HEK293 (cell line): ENCODE measurements around the gene MEF2C.

Experiments used
- CTCF ChIA-PET: fragments of 350-600 bp; formaldehyde crosslinking; extraction: SDS; loops from one replicate; lab custom pipeline; 2021; ENCODE audit warnings: antibody characterized with exemption; lab: Yijun Ruan, JAX
- POLR2A ChIA-PET: fragments of 300-600 bp; formaldehyde crosslinking; extraction: SDS; loops from one replicate; lab custom pipeline; 2020; ENCODE audit warnings: antibody characterized with exemption, inconsistent platforms; lab: Yijun Ruan, JAX
- H3K27ac ChIP-seq: fragments of 200-500 bp; sonication (Bioruptor generic); 2 replicates; pipeline ENCODE4 v1.5.1; 2014; ENCODE audit warnings: low read depth, low read length, control low read depth, inconsistent platforms; ENCODE audit errors: extremely low read depth
- H3K36me3 ChIP-seq, 2 experiments: fragments of 200-500 bp in 1 of 2; sonication (Bioruptor generic) in 1 of 2; 1 replicate in 1 of 2; 2 replicates in 1 of 2; pipeline ENCODE4 v1.5.1; 2014 to 2017; ENCODE audit warnings: inconsistent platforms in 2 of 2, low read length in 2 of 2; ENCODE audit not compliant: control insufficient read depth in 2 of 2, insufficient read depth in 1 of 2
- H3K4me1 ChIP-seq: fragments of 200-500 bp; sonication (Bioruptor generic); 2 replicates; pipeline ENCODE4 v1.5.1; 2014; ENCODE audit warnings: mild to moderate bottlenecking, low read length, inconsistent platforms; ENCODE audit not compliant: control insufficient read depth, insufficient read depth
- H3K4me3 ChIP-seq: 2 replicates; pipeline ENCODE4 v1.5.1; 2011; ENCODE audit warnings: low read depth, mild to moderate bottlenecking, control low read depth, low read length, moderate library complexity
- H3K9me3 ChIP-seq: fragments of 200-500 bp; sonication (Bioruptor generic); 2 replicates; pipeline ENCODE4 v1.5.1; 2014; ENCODE audit warnings: low read depth, low read length, inconsistent platforms; ENCODE audit not compliant: control insufficient read depth, insufficient read depth
- GLIS2 ChIP-seq: fragments of 450-650 bp; formaldehyde crosslinking; IDR thresholded peaks from 2 replicates; pipeline ENCODE4 v1.5.1; 2016; ENCODE audit warnings: missing biosample characterization, missing genetic modification characterization
- HOXC10 ChIP-seq: sonication (generic); formaldehyde crosslinking; IDR thresholded peaks from 2 replicates; pipeline ENCODE4 v1.8.1; 2023; ENCODE audit warnings: mild to moderate bottlenecking, missing genetic modification reagents
- HOXD13 ChIP-seq: sonication (generic); formaldehyde crosslinking; IDR thresholded peaks from 2 replicates; pipeline ENCODE4 v1.8.0; 2022; ENCODE audit warnings: missing genetic modification reagents, borderline replicate concordance
- INSM2 ChIP-seq: fragments of 450-650 bp; formaldehyde crosslinking; IDR thresholded peaks from 2 replicates; pipeline ENCODE4 v1.5.1; 2016; ENCODE audit warnings: missing biosample characterization, missing genetic modification characterization
- KLF10 ChIP-seq: fragments of 450-650 bp; IDR thresholded peaks from 2 replicates; pipeline ENCODE4 v1.5.1; 2018; ENCODE audit warnings: missing biosample characterization, mild to moderate bottlenecking, missing genetic modification characterization
- KLF7 ChIP-seq: fragments of 450-650 bp; formaldehyde crosslinking; IDR thresholded peaks from 2 replicates; pipeline ENCODE4 v1.5.1; 2016; ENCODE audit warnings: missing biosample characterization, missing genetic modification characterization, borderline replicate concordance
- KLF8 ChIP-seq: fragments of 450-650 bp; formaldehyde crosslinking; IDR thresholded peaks from 2 replicates; pipeline ENCODE4 v1.5.1; 2016; ENCODE audit warnings: missing biosample characterization, missing genetic modification characterization
- MYNN ChIP-seq: fragments of 450-650 bp; formaldehyde crosslinking; IDR thresholded peaks from 2 replicates; pipeline ENCODE4 v1.5.1; 2016; ENCODE audit warnings: missing biosample characterization, missing genetic modification characterization, borderline replicate concordance
- PATZ1 ChIP-seq: fragments of 450-650 bp; formaldehyde crosslinking; IDR thresholded peaks from 2 replicates; pipeline ENCODE4 v1.5.1; 2016; ENCODE audit warnings: missing biosample characterization, missing genetic modification characterization
- REPIN1 ChIP-seq: fragments of 450-650 bp; formaldehyde crosslinking; IDR thresholded peaks from 2 replicates; pipeline ENCODE4 v1.5.1; 2017; ENCODE audit warnings: missing biosample characterization, missing genetic modification characterization, low read depth
- SCRT1 ChIP-seq: fragments of 450-650 bp; formaldehyde crosslinking; IDR thresholded peaks from 2 replicates; pipeline ENCODE4 v1.5.1; 2016; ENCODE audit warnings: missing biosample characterization, missing genetic modification characterization, borderline replicate concordance
- SP7 ChIP-seq: fragments of 450-650 bp; formaldehyde crosslinking; IDR thresholded peaks from 2 replicates; pipeline ENCODE4 v1.5.1; 2016; ENCODE audit warnings: missing biosample characterization, missing genetic modification characterization
- TSHZ1 ChIP-seq: fragments of 450-650 bp; formaldehyde crosslinking; IDR thresholded peaks from 2 replicates; pipeline ENCODE4 v1.5.1; 2016; ENCODE audit warnings: missing biosample characterization, missing genetic modification characterization, borderline replicate concordance
- YY1 ChIP-seq: fragments of 450-650 bp; formaldehyde crosslinking; IDR thresholded peaks from 2 replicates; pipeline ENCODE4 v1.5.1; 2018; ENCODE audit warnings: missing biosample characterization, missing genetic modification characterization
- ZBTB21 ChIP-seq: fragments of 450-650 bp; formaldehyde crosslinking; IDR thresholded peaks from 2 replicates; pipeline ENCODE4 v1.5.1; 2017; ENCODE audit warnings: missing biosample characterization, missing genetic modification characterization
- ZBTB26 ChIP-seq: fragments of 450-650 bp; formaldehyde crosslinking; optimal IDR thresholded peaks from 2 replicates; pipeline ENCODE3; 2016; ENCODE audit warnings: missing biosample characterization, mild to moderate bottlenecking, missing genetic modification characterization
- ZBTB7A ChIP-seq: fragments of 450-650 bp; formaldehyde crosslinking; IDR thresholded peaks from 2 replicates; pipeline ENCODE4 v1.5.1; 2016; ENCODE audit warnings: low read depth, missing biosample characterization, missing genetic modification characterization
- ZNF10 ChIP-seq: fragments of 450-650 bp; formaldehyde crosslinking; IDR thresholded peaks from 2 replicates; pipeline ENCODE4 v1.5.1; 2017; ENCODE audit warnings: missing biosample characterization, missing genetic modification characterization
- ZNF140 ChIP-seq: fragments of 450-650 bp; formaldehyde crosslinking; IDR thresholded peaks from 2 replicates; pipeline ENCODE4 v1.5.1; 2016; ENCODE audit warnings: missing biosample characterization, missing genetic modification characterization
- ZNF146 ChIP-seq: fragments of 450-650 bp; formaldehyde crosslinking; IDR thresholded peaks from 2 replicates; pipeline ENCODE4 v1.5.1; 2016; ENCODE audit warnings: missing biosample characterization, missing genetic modification characterization
- ZNF155 ChIP-seq: fragments of 450-650 bp; formaldehyde crosslinking; IDR thresholded peaks from 2 replicates; pipeline ENCODE4 v1.5.1; 2016; ENCODE audit warnings: missing biosample characterization, missing genetic modification characterization
- ZNF169 ChIP-seq: fragments of 450-650 bp; formaldehyde crosslinking; IDR thresholded peaks from 2 replicates; pipeline ENCODE4 v1.5.1; 2016; ENCODE audit warnings: missing biosample characterization, missing genetic modification characterization
- ZNF324 ChIP-seq: fragments of 450-650 bp; formaldehyde crosslinking; IDR thresholded peaks from 2 replicates; pipeline ENCODE4 v1.5.1; 2016; ENCODE audit warnings: missing biosample characterization, missing genetic modification characterization
- ZNF335 ChIP-seq: fragments of 450-650 bp; formaldehyde crosslinking; conservative IDR thresholded peaks from 2 replicates; pipeline ENCODE4 v1.5.1; 2016; ENCODE audit warnings: missing biosample characterization, missing genetic modification characterization
- ZNF529 ChIP-seq: fragments of 450-650 bp; formaldehyde crosslinking; IDR thresholded peaks from 2 replicates; pipeline ENCODE4 v1.5.1; 2017; ENCODE audit warnings: missing genetic modification characterization, missing biosample characterization; ENCODE audit not compliant: insufficient replicate concordance
- ZNF561 ChIP-seq: fragments of 450-650 bp; IDR thresholded peaks from 2 replicates; pipeline ENCODE4 v1.5.1; 2018; ENCODE audit warnings: missing biosample characterization, missing genetic modification characterization, borderline replicate concordance
- ZNF707 ChIP-seq: fragments of 450-650 bp; formaldehyde crosslinking; IDR thresholded peaks from 2 replicates; pipeline ENCODE4 v1.5.1; 2016; ENCODE audit warnings: missing biosample characterization, missing genetic modification characterization
- ZSCAN30 ChIP-seq: fragments of 450-650 bp; IDR thresholded peaks from 2 replicates; pipeline ENCODE4 v1.5.1; 2018; ENCODE audit warnings: missing biosample characterization, mild to moderate bottlenecking, missing genetic modification characterization, moderate library complexity
- ZSCAN5A ChIP-seq: fragments of 450-650 bp; formaldehyde crosslinking; IDR thresholded peaks from 2 replicates; pipeline ENCODE4 v1.5.1; 2016; ENCODE audit warnings: missing biosample characterization, missing genetic modification characterization

MEF2C gene

GRCh38 chr5:88698290-88698689 is 184.7 kb downstream of the MEF2C start:
- H3K9me3 ChIP-seq = no peaks in the 10 kb centered on the region
- no peak overlapping the region for H3K4me3 ChIP-seq
- CTCF ChIA-PET = interaction anchor here (0.6 to 1.2 kb wide), 3 partner anchors 9 to 917 kb away, joined by 3 to 8 read pairs (median 4); no protein-coding TSS in a partner anchor
- H3K27ac ChIP-seq = no peak overlapping the region
- POLR2A ChIA-PET = no interaction called here
- H3K36me3 ChIP-seq = no peaks in the 10 kb centered on the region
- TF ChIP-seq REPIN1 = no peak
- TF ChIP-seq ZBTB21 (tag by site-specific recombination) = no peak
- no peak for TF ChIP-seq MYNN (tag by site-specific recombination)
- no peak for TF ChIP-seq ZNF707 (tag by site-specific recombination)
- no peak for TF ChIP-seq INSM2
- TF ChIP-seq HOXD13 = no peak
- no peak for TF ChIP-seq ZNF324
- TF ChIP-seq TSHZ1 (tag by site-specific recombination) = no peak
- TF ChIP-seq ZSCAN30 (tag by site-specific recombination) = no peak
- TF ChIP-seq ZNF335 (tag by site-specific recombination) = no peak
- TF ChIP-seq ZNF155 (tag by site-specific recombination) = no peak
- TF ChIP-seq ZNF10 (tag by site-specific recombination) = no peak
- no peak for TF ChIP-seq PATZ1
- TF ChIP-seq ZNF140 (tag by site-specific recombination) = no peak
- no peak for TF ChIP-seq ZNF146 (tag by site-specific recombination)
- TF ChIP-seq ZSCAN5A (tag by site-specific recombination) = no peak
- no peak for TF ChIP-seq ZNF529
- TF ChIP-seq SP7 (tag by site-specific recombination) = no peak
- no peak for TF ChIP-seq ZNF561
- no peaks in the 10 kb centered on the region for H3K4me1 ChIP-seq

- no peak overlapping the region for H3K4me3 ChIP-seq
- H3K36me3 ChIP-seq = no peaks in the 10 kb centered on the region
- H3K9me3 ChIP-seq = no peaks in the 10 kb centered on the region
- ChIA-PET POLR2A (interaction anchor here (0.6 kb wide), 1 partner anchor 11 kb away, joined by 4 read pairs; no protein-coding TSS in a partner anchor), CTCF (interaction anchor here (0.7 to 0.9 kb wide), 2 partner anchors 754 to 915 kb away, joined by 3 to 4 read pairs; no protein-coding TSS in a partner anchor)
- H3K27ac ChIP-seq = no peak overlapping the region
- H3K4me1 ChIP-seq = no peaks in the 10 kb centered on the region
- TF ChIP-seq SCRT1 (tag by site-specific recombination) (no peak), ZNF169 (tag by site-specific recombination) (no peak), KLF8 (no peak), ZBTB26 (tag by site-specific recombination) (no peak), ZBTB7A (tag by site-specific recombination) (no peak), HOXC10 (CRISPR knock-in tag) (no peak), KLF10 (tag by site-specific recombination) (no peak), GLIS2 (no peak), KLF7 (no peak), YY1 (no peak)
Measured at GRCh38 chr5:88696466-88696865, 186.5 kb downstream of the MEF2C start.
